Testis (tissue), 3 donors: Measurements from ENCODE around the gene JADE2. TPM values are rescaled to one million over a fixed set of nuclear protein-coding genes. Genes with fewer than 3 reads are reported as not detected.
"Not testable (repeated sequence)": the region's sequence is repeated elsewhere in the genome, so short reads cannot be mapped to it uniquely, and the experiment has no call there.

Source experiments
- DNase-seq: peaks from one replicate; pipeline ENCODE4 v3.0.0-alpha.2; 2019
- H3K27ac ChIP-seq, 2 donors: fragments of 200-600 bp; sonication (generic); one replicate each; pipeline ENCODE4 v1.5.1; 2019
- H3K27me3 ChIP-seq: fragments of 200-600 bp; sonication (generic); one replicate; pipeline ENCODE4 v1.5.1; 2019
- H3K36me3 ChIP-seq: fragments of 200-600 bp; sonication (generic); one replicate; pipeline ENCODE4 v1.5.1; 2017; ENCODE audit warnings: low read depth; ENCODE audit errors: missing control alignments
- H3K4me1 ChIP-seq: fragments of 200-600 bp; sonication (generic); one replicate; pipeline ENCODE4 v1.5.1; 2019
- H3K4me3 ChIP-seq, 2 donors: fragments of 200-600 bp; sonication (generic); one replicate each; pipeline ENCODE4 v1.5.1; 2017 to 2019
- H3K9me3 ChIP-seq: fragments of 200-600 bp; sonication (generic); one replicate; pipeline ENCODE4 v1.5.1; 2017
- CTCF ChIP-seq, 3 experiments: fragments of 450-650 bp in 2 of 3; fragments of 200-600 bp in 1 of 3; sonication (generic) in 1 of 3; IDR thresholded peaks; one replicate each; pipeline ENCODE4 v1.5.1; 2016 to 2019; ENCODE audit warnings: antibody characterized with exemption in 3 of 3, mild to moderate bottlenecking in 2 of 3, moderate library complexity in 1 of 3
- POLR2A ChIP-seq: fragments of 450-650 bp; IDR thresholded peaks from one replicate; pipeline ENCODE4 v1.6.1; 2017; ENCODE audit warnings: antibody characterized with exemption, mild to moderate bottlenecking, moderate library complexity
- WGBS, 2 donors: methylation state at CpG; one replicate each; pipeline ENCODE4 v1.1.5; 2018; 5-methylcytosine and 5-hydroxymethylcytosine counted together
- intact Hi-C: fragments of 100-400 bp; cut with DNase I; formaldehyde crosslinking; loops from one replicate; pipeline ENCODE4 v1.15.1; 2023; ENCODE audit warnings: low total_unique reads
- polyA plus RNA-seq: library from polyadenylated mRNA; stranded (reverse); fragments of 350-450 nt; fragmentation: Illumina TruSeq; extraction: RNeasy Lipid Tissue Mini Kit (QIAGEN cat#74804); gene quantifications from one replicate; pipeline ENCODE4 v1.2.3, GENCODE V29; 2014; ENCODE audit warnings: low read depth, low replicate concordance; ENCODE audit not compliant: insufficient read depth
- total RNA-seq, 2 donors: library from RNA; depleted of rRNA; stranded (reverse); fragments of >200 nt; gene quantifications; one replicate each; pipeline ENCODE4 v1.2.3, GENCODE V29; 2016

Gene JADE2
- total and polyA plus RNA-seq, 3 donors from 2014 or later: 26.0 to 67.2 (median 54.5) TPM

- no peaks in the 10 kb centered on the region for H3K36me3 ChIP-seq
- no peak overlapping the region for H3K4me3 ChIP-seq
- peak overlapping the region; percentile 14 to 63 for H3K27ac ChIP-seq
- H3K9me3 ChIP-seq: no peaks in the 10 kb centered on the region
- intact Hi-C loops: no loop called here
- 37 to 60% methylated on average over 2 to 6 of the region's 7 CpGs for WGBS, 2 donors
- no peaks in the 10 kb centered on the region for H3K27me3 ChIP-seq
- peaks cover 27% of the 10 kb centered on the region for H3K4me1 ChIP-seq
- no peak for TF ChIP-seq POLR2A
- TF ChIP-seq CTCF (IDR thresholded peaks at IDR 0.05): peak in 1 of 3 experiments; percentile 17
- DNase-seq: peak; percentile 98
Measured at GRCh38 chr5:134511796-134512660, 13.4 kb upstream of the JADE2 start.

GRCh38 chr5:134512661-134512999 is 12.8 kb upstream of the JADE2 start:
- DNase-seq: no peak
- WGBS, 2 donors: 54 to 79% methylated on average over 5 of the region's 5 CpGs
- H3K36me3 ChIP-seq: no peaks in the 10 kb centered on the region
- H3K9me3 ChIP-seq: no peaks in the 10 kb centered on the region
- TF ChIP-seq CTCF (IDR thresholded peaks at IDR 0.05) (no peak), POLR2A (no peak)
- peak overlapping the region; percentile 14 to 63 for H3K27ac ChIP-seq
- peaks cover 27% of the 10 kb centered on the region for H3K4me1 ChIP-seq
- H3K27me3 ChIP-seq: no peaks in the 10 kb centered on the region
- intact Hi-C loops: no loop called here
- H3K4me3 ChIP-seq: no peak overlapping the region

GRCh38 chr5:134515801-134516200 is 9.7 kb upstream of the JADE2 start:
- 78 to 89% methylated on average over 5 of the region's 5 CpGs for WGBS, 2 donors
- Histone ChIP-seq H3K36me3 (no peaks in the 10 kb centered on the region), H3K4me3 (no peak overlapping the region), H3K27ac (no peak overlapping the region), H3K9me3 (no peaks in the 10 kb centered on the region), H3K4me1 (peaks cover 21% of the 10 kb centered on the region), H3K27me3 (no peaks in the 10 kb centered on the region)
- no peak for TF ChIP-seq CTCF (IDR thresholded peaks at IDR 0.05)
- TF ChIP-seq POLR2A: no peak
- intact Hi-C loops: no loop called here
- DNase-seq: no peak

- H3K9me3 ChIP-seq, H3K36me3 ChIP-seq, H3K27me3 ChIP-seq, H3K4me3 ChIP-seq, DNase-seq, H3K4me1 ChIP-seq, H3K27ac ChIP-seq, intact Hi-C loops: not testable (repeated sequence)
- 91 to 98% methylated on average over 8 of the region's 8 CpGs for WGBS, 2 donors
Measured at GRCh38 chr5:134516984-134517383, 8.5 kb upstream of the JADE2 start.

- Histone ChIP-seq H3K27me3 (no peaks in the 10 kb centered on the region), H3K9me3 (no peaks in the 10 kb centered on the region), H3K36me3 (no peaks in the 10 kb centered on the region), H3K4me3 (no peak overlapping the region), H3K4me1 (peaks cover 8% of the 10 kb centered on the region), H3K27ac (no peak overlapping the region)
- intact Hi-C loops: no loop called here
- 90 to 96% methylated on average over 5 of the region's 5 CpGs for WGBS, 2 donors
- no peak for DNase-seq
- TF ChIP-seq CTCF (IDR thresholded peaks at IDR 0.05) (no peak), POLR2A (no peak)
Measured at GRCh38 chr5:134517553-134517952, 7.9 kb upstream of the JADE2 start.
